Measurements from ENCODE around the gene CPT1C.
A peak's percentile ranks its signal among the peaks of the same experiment; 100 is the strongest.

CPT1C gene

DNA sequence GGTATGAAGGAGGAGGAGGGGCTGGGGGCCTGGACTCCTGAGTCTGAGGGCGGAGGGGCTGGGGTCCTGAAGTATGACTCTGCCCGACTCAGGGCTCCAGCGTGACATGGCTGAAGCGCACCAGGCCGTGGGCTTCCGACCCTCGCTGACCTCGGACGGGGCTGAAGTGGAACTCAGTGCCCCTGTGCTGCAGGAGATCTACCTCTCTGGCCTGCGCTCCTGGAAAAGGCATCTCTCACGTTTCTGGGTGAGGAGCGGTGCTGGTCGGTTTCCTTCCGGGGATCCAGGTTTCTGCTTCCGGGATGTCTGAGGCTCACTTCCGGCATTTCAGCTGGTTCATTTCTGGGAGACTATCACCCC is 1.2 kb downstream of the CPT1C start:
- DNase-seq (ENCODE audit: low read depth in 2 of 2) = no peak
- TF ChIP-seq, protein P1, sequence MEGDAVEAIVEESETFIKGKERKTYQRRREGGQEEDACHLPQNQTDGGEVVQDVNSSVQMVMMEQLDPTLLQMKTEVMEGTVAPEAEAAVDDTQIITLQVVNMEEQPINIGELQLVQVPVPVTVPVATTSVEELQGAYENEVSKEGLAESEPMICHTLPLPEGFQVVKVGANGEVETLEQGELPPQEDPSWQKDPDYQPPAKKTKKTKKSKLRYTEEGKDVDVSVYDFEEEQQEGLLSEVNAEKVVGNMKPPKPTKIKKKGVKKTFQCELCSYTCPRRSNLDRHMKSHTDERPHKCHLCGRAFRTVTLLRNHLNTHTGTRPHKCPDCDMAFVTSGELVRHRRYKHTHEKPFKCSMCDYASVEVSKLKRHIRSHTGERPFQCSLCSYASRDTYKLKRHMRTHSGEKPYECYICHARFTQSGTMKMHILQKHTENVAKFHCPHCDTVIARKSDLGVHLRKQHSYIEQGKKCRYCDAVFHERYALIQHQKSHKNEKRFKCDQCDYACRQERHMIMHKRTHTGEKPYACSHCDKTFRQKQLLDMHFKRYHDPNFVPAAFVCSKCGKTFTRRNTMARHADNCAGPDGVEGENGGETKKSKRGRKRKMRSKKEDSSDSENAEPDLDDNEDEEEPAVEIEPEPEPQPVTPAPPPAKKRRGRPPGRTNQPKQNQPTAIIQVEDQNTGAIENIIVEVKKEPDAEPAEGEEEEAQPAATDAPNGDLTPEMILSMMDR (IDR thresholded peaks at IDR 0.05; ENCODE audit: low read depth, low read length) = no peak
- peak overlapping the region in 1 of 2 donors; percentile 28 for H3K4me3 ChIP-seq (replicated peaks in 1 of 2; ENCODE audit: low read depth in 2 of 2, low read length in 2 of 2)

DNA sequence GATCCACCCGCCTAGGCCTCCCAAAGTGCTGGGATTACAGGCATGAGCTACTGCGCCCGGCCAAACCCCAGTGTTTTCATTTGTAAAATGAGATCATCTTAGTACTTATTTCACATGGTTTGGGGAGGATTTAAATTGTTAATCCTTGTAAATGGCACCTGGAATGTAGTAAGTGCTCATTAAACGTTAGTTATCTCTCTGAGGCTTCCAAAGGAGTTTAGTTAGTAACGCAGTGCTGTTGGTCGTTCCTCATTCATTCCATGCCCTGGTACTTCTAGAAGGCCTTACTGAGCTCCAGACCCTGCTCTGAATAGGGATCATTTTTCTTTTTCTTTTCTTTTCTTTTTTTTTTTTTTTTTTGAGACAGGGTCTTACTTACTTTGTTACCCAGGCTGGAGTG is 5.2 kb downstream of the CPT1C start:
- no peak overlapping the region for H3K4me3 ChIP-seq (replicated peaks in 1 of 2; ENCODE audit: low read depth in 2 of 2, low read length in 2 of 2)
- no peak for DNase-seq (ENCODE audit: low read depth in 2 of 2)
- TF ChIP-seq, protein P1 (IDR thresholded peaks at IDR 0.05; ENCODE audit: low read depth, low read length) = no peak

DNA sequence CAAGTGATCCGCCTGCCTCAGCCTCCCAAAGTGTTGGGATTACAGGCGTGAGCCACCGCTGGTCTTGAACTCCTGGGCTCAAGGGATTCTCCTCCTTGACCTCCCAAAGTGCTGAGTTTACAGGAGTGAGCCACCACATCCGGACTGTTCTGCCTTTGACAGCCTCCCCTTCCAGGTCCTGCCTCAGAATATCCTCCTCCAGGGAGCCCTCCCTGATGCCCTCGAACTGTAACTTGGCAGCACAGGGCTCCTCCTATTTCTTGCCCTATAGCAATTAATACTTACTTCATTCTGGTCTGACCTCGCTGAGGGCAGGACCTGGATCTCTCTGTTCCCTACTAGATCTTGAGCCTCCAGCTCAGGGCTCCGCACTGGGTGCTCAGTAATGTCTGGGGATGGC is 5.9 kb downstream of the CPT1C start:
- DNase-seq (ENCODE audit: low read depth in 2 of 2) = no peak
- TF ChIP-seq, protein P1 (IDR thresholded peaks at IDR 0.05; ENCODE audit: low read depth, low read length) = no peak
- H3K4me3 ChIP-seq (replicated peaks in 1 of 2; ENCODE audit: low read depth in 2 of 2, low read length in 2 of 2) = no peak overlapping the region

DNA sequence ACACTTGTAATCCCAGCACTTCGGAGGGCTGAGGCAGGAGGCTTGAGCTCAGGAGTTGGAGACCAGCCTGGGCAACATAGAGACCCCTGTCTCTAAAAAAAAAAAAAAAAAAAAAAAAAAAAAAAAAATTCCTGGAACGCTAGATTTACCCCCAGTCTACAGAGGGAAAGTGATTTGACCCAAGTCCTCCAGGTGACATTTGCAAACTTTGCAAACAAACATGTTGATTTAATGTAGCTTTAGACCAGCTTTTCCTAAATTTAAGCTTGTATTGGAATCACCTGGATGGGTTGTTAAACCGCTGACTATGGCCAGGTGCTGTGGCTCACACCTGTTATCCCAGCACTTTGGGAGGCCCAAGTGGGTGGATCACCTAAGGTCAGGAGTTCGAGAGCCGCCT is 8.4 kb downstream of the CPT1C start:
- TF ChIP-seq, protein P1 (IDR thresholded peaks at IDR 0.05; ENCODE audit: low read depth, low read length) = no peak
- no peak overlapping the region for H3K4me3 ChIP-seq (replicated peaks in 1 of 2; ENCODE audit: low read depth in 2 of 2, low read length in 2 of 2)
- DNase-seq (ENCODE audit: low read depth in 2 of 2) = no peak

DNA sequence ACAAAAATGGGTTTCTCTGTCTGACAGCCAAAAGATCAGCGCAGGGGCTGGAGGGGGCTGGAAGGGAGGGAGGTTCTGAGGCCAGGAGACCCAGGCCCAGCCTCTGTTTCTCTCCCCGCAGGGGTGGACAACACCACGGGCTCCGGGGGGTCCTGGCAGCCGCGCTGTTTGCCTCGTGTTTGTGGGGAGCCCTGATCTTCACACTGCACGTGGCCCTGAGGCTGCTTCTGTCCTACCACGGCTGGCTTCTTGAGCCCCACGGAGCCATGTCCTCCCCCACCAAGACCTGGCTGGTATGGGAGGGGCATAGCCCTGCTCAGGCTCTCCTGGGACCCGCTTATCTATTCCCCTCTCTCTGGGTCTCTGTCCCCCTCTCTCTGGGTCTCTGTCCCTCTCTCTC is 9.6 kb downstream of the CPT1C start:
- TF ChIP-seq, protein P1 (IDR thresholded peaks at IDR 0.05; ENCODE audit: low read depth, low read length) = no peak
- H3K4me3 ChIP-seq (replicated peaks in 1 of 2; ENCODE audit: low read depth in 2 of 2, low read length in 2 of 2) = no peak overlapping the region
- no peak for DNase-seq (ENCODE audit: low read depth in 2 of 2)

DNA sequence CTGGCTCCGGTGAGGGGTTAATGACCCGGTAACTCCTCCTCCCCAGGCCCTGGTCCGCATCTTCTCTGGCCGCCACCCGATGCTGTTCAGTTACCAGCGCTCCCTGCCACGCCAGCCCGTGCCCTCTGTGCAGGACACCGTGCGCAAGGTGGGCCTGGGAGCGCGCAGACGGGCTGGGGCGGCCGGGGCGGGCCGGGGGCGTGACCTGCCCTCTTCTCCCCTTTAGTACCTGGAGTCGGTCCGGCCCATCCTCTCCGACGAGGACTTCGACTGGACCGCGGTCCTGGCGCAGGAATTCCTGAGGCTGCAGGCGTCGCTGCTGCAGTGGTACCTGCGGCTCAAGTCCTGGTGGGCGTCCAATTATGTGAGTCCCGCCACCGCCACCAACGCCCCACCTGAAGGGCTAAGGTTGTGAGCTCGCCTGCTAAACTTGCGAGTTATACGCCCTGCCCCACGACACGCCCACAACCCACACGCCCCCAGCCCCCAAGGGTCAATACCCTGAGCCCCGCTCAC is 10.4 kb downstream of the CPT1C start:
- TF ChIP-seq, protein P1 (IDR thresholded peaks at IDR 0.05; ENCODE audit: low read depth, low read length) = no peak
- no peak for DNase-seq (ENCODE audit: low read depth in 2 of 2)
- no peak overlapping the region for H3K4me3 ChIP-seq (replicated peaks in 1 of 2; ENCODE audit: low read depth in 2 of 2, low read length in 2 of 2)

Data from cardiac fibroblast (primary cell).